C4-2B (cell line): ENCODE results near the gene VPS13C.

ENCODE experiments used
- ZFX ChIP-seq: fragments of 450-650 bp; IDR thresholded peaks from 2 replicates; pipeline ENCODE4 v1.6.1; 2017
- TF ChIP-seq, protein P1 (sequence below): fragments of 450-650 bp; conservative IDR thresholded peaks from 2 replicates; pipeline ENCODE4 v1.5.1; 2017; ENCODE audit warnings: mild to moderate bottlenecking

DNA sequence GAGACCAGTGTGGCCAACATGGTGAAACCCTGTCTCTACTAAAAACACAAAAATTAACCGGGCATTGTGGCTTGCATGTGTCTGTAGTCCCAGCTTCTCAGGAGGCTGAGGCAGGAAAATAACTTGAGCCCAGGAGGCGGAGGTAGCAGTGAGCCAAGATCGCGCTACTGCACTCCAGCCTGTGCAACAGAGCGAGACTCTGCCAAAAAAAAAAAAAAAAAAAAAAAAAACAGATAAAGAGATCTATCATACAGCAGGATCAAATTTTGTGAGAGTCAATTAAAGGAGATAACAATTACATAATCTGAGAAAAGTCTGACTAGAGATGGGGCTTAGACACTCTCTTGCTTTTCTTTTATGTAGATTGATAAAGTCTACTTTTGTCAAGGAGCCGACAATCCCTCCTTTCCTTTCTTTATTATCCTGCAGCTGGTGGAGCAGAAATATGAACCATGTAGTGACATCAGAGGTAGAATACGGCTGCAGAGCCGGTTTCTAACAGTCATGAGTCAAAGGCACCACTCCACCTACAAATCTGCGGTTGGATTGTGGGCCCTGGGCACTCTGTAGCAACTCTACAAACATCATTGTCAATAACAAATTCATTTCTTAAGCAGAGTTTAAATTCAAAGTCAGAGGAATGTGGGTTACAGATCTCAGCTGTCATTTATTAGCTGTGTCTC is 15.5 kb upstream of the VPS13C start:
- TF ChIP-seq, protein P1, sequence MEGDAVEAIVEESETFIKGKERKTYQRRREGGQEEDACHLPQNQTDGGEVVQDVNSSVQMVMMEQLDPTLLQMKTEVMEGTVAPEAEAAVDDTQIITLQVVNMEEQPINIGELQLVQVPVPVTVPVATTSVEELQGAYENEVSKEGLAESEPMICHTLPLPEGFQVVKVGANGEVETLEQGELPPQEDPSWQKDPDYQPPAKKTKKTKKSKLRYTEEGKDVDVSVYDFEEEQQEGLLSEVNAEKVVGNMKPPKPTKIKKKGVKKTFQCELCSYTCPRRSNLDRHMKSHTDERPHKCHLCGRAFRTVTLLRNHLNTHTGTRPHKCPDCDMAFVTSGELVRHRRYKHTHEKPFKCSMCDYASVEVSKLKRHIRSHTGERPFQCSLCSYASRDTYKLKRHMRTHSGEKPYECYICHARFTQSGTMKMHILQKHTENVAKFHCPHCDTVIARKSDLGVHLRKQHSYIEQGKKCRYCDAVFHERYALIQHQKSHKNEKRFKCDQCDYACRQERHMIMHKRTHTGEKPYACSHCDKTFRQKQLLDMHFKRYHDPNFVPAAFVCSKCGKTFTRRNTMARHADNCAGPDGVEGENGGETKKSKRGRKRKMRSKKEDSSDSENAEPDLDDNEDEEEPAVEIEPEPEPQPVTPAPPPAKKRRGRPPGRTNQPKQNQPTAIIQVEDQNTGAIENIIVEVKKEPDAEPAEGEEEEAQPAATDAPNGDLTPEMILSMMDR: no peak
- no peak for TF ChIP-seq ZFX
